NCI-H226 (cell line): ENCODE results near the gene TF.

Source experiments
- DNase-seq: peaks from one replicate; pipeline ENCODE4 v3.0.0-alpha.2; 2015

Gene TF

GRCh38 chr3:133747907-133748639 is 1.9 kb downstream of the TF start:
- DNase-seq: no peak

- DNase-seq: no peak
Observed at GRCh38 chr3:133749427-133750258, 3.5 kb downstream of the TF start.

GRCh38 chr3:133750259-133750656 is 4.1 kb downstream of the TF start:
- DNase-seq: no peak

GRCh38 chr3:133753107-133753778 is 7.0 kb downstream of the TF start:
- no peak for DNase-seq

GRCh38 chr3:133753779-133754164 is 7.6 kb downstream of the TF start:
- no peak for DNase-seq

- no peak for DNase-seq
Observed at GRCh38 chr3:133754455-133754854, 8.3 kb downstream of the TF start.

- DNase-seq: no peak
Observed at GRCh38 chr3:133754973-133755828, 9.0 kb downstream of the TF start.

- DNase-seq: no peak
Observed at GRCh38 chr3:133756716-133757694, 10.8 kb downstream of the TF start.

GRCh38 chr3:133757701-133758567 is 11.7 kb downstream of the TF start:
- no peak for DNase-seq

- no peak for DNase-seq
Observed at GRCh38 chr3:133758568-133758928, 12.4 kb downstream of the TF start.

- DNase-seq: no peak
Observed at GRCh38 chr3:133758964-133759739, 13.0 kb downstream of the TF start.

GRCh38 chr3:133759740-133760305 is 13.6 kb downstream of the TF start:
- peak; percentile 14 for DNase-seq

- DNase-seq: no peak
Observed at GRCh38 chr3:133760916-133761315, 14.7 kb downstream of the TF start.

GRCh38 chr3:133761605-133762484 is 15.7 kb downstream of the TF start:
- DNase-seq: no peak

GRCh38 chr3:133762539-133762938 is 16.3 kb downstream of the TF start:
- DNase-seq: no peak

- DNase-seq: peak; percentile 8
Observed at GRCh38 chr3:133763797-133764683, 17.8 kb downstream of the TF start.

- no peak for DNase-seq
Observed at GRCh38 chr3:133765256-133765655, 19.1 kb downstream of the TF start.
